Activated T-helper 1 cell treated with Interleukin-2 at 50 U/mL for 16 hours (primary cell): ENCODE measurements around the gene ODAD4.
"Not testable (repeated sequence)": the region's sequence is repeated elsewhere in the genome, so short reads cannot be mapped to it uniquely, and the experiment has no call there.

ENCODE experiments used
- DNase-seq: peaks from one replicate; pipeline ENCODE4 v3.0.0-alpha.2; 2020; ENCODE audit warnings: low read depth

ODAD4 gene

GRCh38 chr17:42002175-42002791 is 71.9 kb downstream of the ODAD4 start:
- DNase-seq: no peak

GRCh38 chr17:42002792-42003301 is 72.4 kb downstream of the ODAD4 start:
- no peak for DNase-seq

- DNase-seq: no peak
Measured at GRCh38 chr17:42005166-42005565, 74.7 kb downstream of the ODAD4 start.

GRCh38 chr17:42009170-42009569 is 78.8 kb downstream of the ODAD4 start:
- DNase-seq: no peak

GRCh38 chr17:42010266-42010680 is 79.9 kb downstream of the ODAD4 start:
- not testable (repeated sequence) for DNase-seq

- no peak for DNase-seq
Measured at GRCh38 chr17:42010898-42011516, 80.6 kb downstream of the ODAD4 start.

- DNase-seq: not testable (repeated sequence)
Measured at GRCh38 chr17:42012363-42012762, 81.9 kb downstream of the ODAD4 start.

- DNase-seq: not testable (repeated sequence)
Measured at GRCh38 chr17:42013740-42014139, 83.3 kb downstream of the ODAD4 start.
